Measurements from ENCODE around the gene DLGAP1.

DLGAP1 gene

GRCh38 chr18:3983351-3983969, 471.6 kb downstream of the DLGAP1 start:
- no peak overlapping the region for H3K27ac ChIP-seq (ENCODE audit: low read length)
- no peak overlapping the region for H3K4me3 ChIP-seq (ENCODE audit: low read depth in 1 of 2, low read length in 2 of 2)
- H3K9me3 ChIP-seq (ENCODE audit: control insufficient read depth in 1 of 2, low read length in 2 of 2) = peaks cover 6 to 10% of the 10 kb centered on the region in 2 donors
- peaks cover 0 to 5% of the 10 kb centered on the region in 2 donors for H3K4me1 ChIP-seq (ENCODE audit: control insufficient read depth in 1 of 2, insufficient read depth in 2 of 2, low read length in 2 of 2)
- H3K27me3 ChIP-seq (ENCODE audit: low read depth, low read length) = no peaks in the 10 kb centered on the region
- no peaks in the 10 kb centered on the region for H3K36me3 ChIP-seq (ENCODE audit: control insufficient read depth in 1 of 2, insufficient read depth in 2 of 2, low read length in 2 of 2)

GRCh38 chr18:3982541-3982940, 472.6 kb downstream of the DLGAP1 start:
- no peak overlapping the region for H3K27ac ChIP-seq (ENCODE audit: low read length)
- peaks cover 9 to 13% of the 10 kb centered on the region in 2 donors for H3K9me3 ChIP-seq (ENCODE audit: control insufficient read depth in 1 of 2, low read length in 2 of 2)
- H3K27me3 ChIP-seq (ENCODE audit: low read depth, low read length) = no peaks in the 10 kb centered on the region
- H3K4me1 ChIP-seq (ENCODE audit: control insufficient read depth in 1 of 2, insufficient read depth in 2 of 2, low read length in 2 of 2) = peaks cover 0 to 5% of the 10 kb centered on the region in 2 donors
- no peak overlapping the region for H3K4me3 ChIP-seq (ENCODE audit: low read depth in 1 of 2, low read length in 2 of 2)
- no peaks in the 10 kb centered on the region for H3K36me3 ChIP-seq (ENCODE audit: control insufficient read depth in 1 of 2, insufficient read depth in 2 of 2, low read length in 2 of 2)

GRCh38 chr18:3979024-3979423, 476.1 kb downstream of the DLGAP1 start:
- Histone ChIP-seq H3K27me3 (ENCODE audit: low read depth, low read length) (no peaks in the 10 kb centered on the region), H3K27ac (ENCODE audit: low read length) (no peak overlapping the region), H3K4me3 (ENCODE audit: low read depth in 1 of 2, low read length in 2 of 2) (no peak overlapping the region), H3K4me1 (ENCODE audit: control insufficient read depth in 1 of 2, insufficient read depth in 2 of 2, low read length in 2 of 2) (no peaks in the 10 kb centered on the region), H3K9me3 (ENCODE audit: control insufficient read depth in 1 of 2, low read length in 2 of 2) (peaks cover 9 to 13% of the 10 kb centered on the region in 2 donors), H3K36me3 (ENCODE audit: control insufficient read depth in 1 of 2, insufficient read depth in 2 of 2, low read length in 2 of 2) (no peaks in the 10 kb centered on the region)

GRCh38 chr18:3973191-3973850, 481.8 kb downstream of the DLGAP1 start:
- no peaks in the 10 kb centered on the region for H3K36me3 ChIP-seq (ENCODE audit: control insufficient read depth in 1 of 2, insufficient read depth in 2 of 2, low read length in 2 of 2)
- H3K4me1 ChIP-seq (ENCODE audit: control insufficient read depth in 1 of 2, insufficient read depth in 2 of 2, low read length in 2 of 2) = no peaks in the 10 kb centered on the region
- no peak overlapping the region for H3K27ac ChIP-seq (ENCODE audit: low read length)
- no peaks in the 10 kb centered on the region for H3K27me3 ChIP-seq (ENCODE audit: low read depth, low read length)
- no peak overlapping the region for H3K4me3 ChIP-seq (ENCODE audit: low read depth in 1 of 2, low read length in 2 of 2)
- H3K9me3 ChIP-seq (ENCODE audit: control insufficient read depth in 1 of 2, low read length in 2 of 2) = peaks cover 1 to 2% of the 10 kb centered on the region in 2 donors

- Histone ChIP-seq H3K9me3 (ENCODE audit: control insufficient read depth in 1 of 2, low read length in 2 of 2) (no peaks in the 10 kb centered on the region), H3K27ac (ENCODE audit: low read length) (no peak overlapping the region), H3K36me3 (ENCODE audit: control insufficient read depth in 1 of 2, insufficient read depth in 2 of 2, low read length in 2 of 2) (no peaks in the 10 kb centered on the region), H3K4me3 (ENCODE audit: low read depth in 1 of 2, low read length in 2 of 2) (no peak overlapping the region), H3K4me1 (ENCODE audit: control insufficient read depth in 1 of 2, insufficient read depth in 2 of 2, low read length in 2 of 2) (no peaks in the 10 kb centered on the region), H3K27me3 (ENCODE audit: low read depth, low read length) (no peaks in the 10 kb centered on the region)
Measured at GRCh38 chr18:3972291-3972930, 482.7 kb downstream of the DLGAP1 start.

- H3K4me1 ChIP-seq (ENCODE audit: control insufficient read depth in 1 of 2, insufficient read depth in 2 of 2, low read length in 2 of 2) = no peaks in the 10 kb centered on the region
- no peaks in the 10 kb centered on the region for H3K9me3 ChIP-seq (ENCODE audit: control insufficient read depth in 1 of 2, low read length in 2 of 2)
- no peaks in the 10 kb centered on the region for H3K36me3 ChIP-seq (ENCODE audit: control insufficient read depth in 1 of 2, insufficient read depth in 2 of 2, low read length in 2 of 2)
- no peak overlapping the region for H3K27ac ChIP-seq (ENCODE audit: low read length)
- no peaks in the 10 kb centered on the region for H3K27me3 ChIP-seq (ENCODE audit: low read depth, low read length)
- H3K4me3 ChIP-seq (ENCODE audit: low read depth in 1 of 2, low read length in 2 of 2) = no peak overlapping the region
Measured at GRCh38 chr18:3970929-3971328, 484.2 kb downstream of the DLGAP1 start.

- Histone ChIP-seq H3K27ac (ENCODE audit: low read length) (no peak overlapping the region), H3K4me1 (ENCODE audit: control insufficient read depth in 1 of 2, insufficient read depth in 2 of 2, low read length in 2 of 2) (no peaks in the 10 kb centered on the region), H3K9me3 (ENCODE audit: control insufficient read depth in 1 of 2, low read length in 2 of 2) (no peaks in the 10 kb centered on the region)
Measured at GRCh38 chr18:3967359-3968180, 487.5 kb downstream of the DLGAP1 start.

GRCh38 chr18:3966642-3967358, 488.3 kb downstream of the DLGAP1 start:
- Histone ChIP-seq H3K9me3 (ENCODE audit: control insufficient read depth in 1 of 2, low read length in 2 of 2) (no peaks in the 10 kb centered on the region), H3K27ac (ENCODE audit: low read length) (no peak overlapping the region)

More at GRCh38 chr18:3967359-3968180, 487.5 kb downstream of the DLGAP1 start:
- Histone ChIP-seq H3K27me3 (ENCODE audit: low read depth, low read length) (no peaks in the 10 kb centered on the region), H3K36me3 (ENCODE audit: control insufficient read depth in 1 of 2, insufficient read depth in 2 of 2, low read length in 2 of 2) (no peaks in the 10 kb centered on the region), H3K4me3 (ENCODE audit: low read depth in 1 of 2, low read length in 2 of 2) (no peak overlapping the region)

GRCh38 chr18:3966246-3966641, 488.9 kb downstream of the DLGAP1 start:
- Histone ChIP-seq H3K36me3 (ENCODE audit: control insufficient read depth in 1 of 2, insufficient read depth in 2 of 2, low read length in 2 of 2) (no peaks in the 10 kb centered on the region), H3K9me3 (ENCODE audit: control insufficient read depth in 1 of 2, low read length in 2 of 2) (no peaks in the 10 kb centered on the region), H3K27ac (ENCODE audit: low read length) (no peak overlapping the region), H3K4me3 (ENCODE audit: low read depth in 1 of 2, low read length in 2 of 2) (no peak overlapping the region), H3K27me3 (ENCODE audit: low read depth, low read length) (no peaks in the 10 kb centered on the region), H3K4me1 (ENCODE audit: control insufficient read depth in 1 of 2, insufficient read depth in 2 of 2, low read length in 2 of 2) (no peaks in the 10 kb centered on the region)

More at GRCh38 chr18:3966642-3967358, 488.3 kb downstream of the DLGAP1 start:
- Histone ChIP-seq H3K36me3 (ENCODE audit: control insufficient read depth in 1 of 2, insufficient read depth in 2 of 2, low read length in 2 of 2) (no peaks in the 10 kb centered on the region), H3K4me1 (ENCODE audit: control insufficient read depth in 1 of 2, insufficient read depth in 2 of 2, low read length in 2 of 2) (no peaks in the 10 kb centered on the region), H3K27me3 (ENCODE audit: low read depth, low read length) (no peaks in the 10 kb centered on the region), H3K4me3 (ENCODE audit: low read depth in 1 of 2, low read length in 2 of 2) (no peak overlapping the region)

- Histone ChIP-seq H3K27ac (ENCODE audit: low read length) (no peak overlapping the region), H3K4me3 (ENCODE audit: low read depth in 1 of 2, low read length in 2 of 2) (no peak overlapping the region), H3K36me3 (ENCODE audit: control insufficient read depth in 1 of 2, insufficient read depth in 2 of 2, low read length in 2 of 2) (no peaks in the 10 kb centered on the region), H3K4me1 (ENCODE audit: control insufficient read depth in 1 of 2, insufficient read depth in 2 of 2, low read length in 2 of 2) (no peaks in the 10 kb centered on the region), H3K27me3 (ENCODE audit: low read depth, low read length) (no peaks in the 10 kb centered on the region), H3K9me3 (ENCODE audit: control insufficient read depth in 1 of 2, low read length in 2 of 2) (no peaks in the 10 kb centered on the region)
Measured at GRCh38 chr18:3960977-3961376, 494.1 kb downstream of the DLGAP1 start.

Data from muscle layer of duodenum (tissue), 2 donors.